ELR (cell line): ENCODE results near the gene FBXL14.
"Not testable (repeated sequence)": the region's sequence is repeated elsewhere in the genome, so short reads cannot be mapped to it uniquely, and the experiment has no call there.

Experiments
- DNase-seq: peaks from one replicate; pipeline ENCODE4 v3.0.0-alpha.2; 2015; ENCODE audit warnings: low read depth

FBXL14 gene

DNA sequence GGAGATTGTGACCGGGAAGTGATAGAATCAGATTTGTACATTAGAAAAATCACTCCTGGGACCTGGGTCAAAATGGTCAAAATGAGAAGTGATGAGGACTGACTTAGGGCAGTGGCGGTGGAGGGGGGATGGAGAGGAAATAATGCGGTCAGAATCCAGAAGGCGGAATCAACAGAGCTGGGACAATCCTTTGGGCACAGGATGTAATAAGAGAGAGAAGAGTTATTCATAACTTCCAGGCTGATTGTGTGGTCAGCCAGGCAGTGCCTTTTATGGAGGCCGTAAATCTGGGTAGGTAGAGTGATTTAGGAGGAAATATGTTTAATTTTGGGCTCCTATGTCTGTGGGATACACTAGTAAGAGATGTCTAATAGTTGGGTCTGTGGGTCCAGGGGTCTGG is 21.6 kb downstream of the FBXL14 start:
- no peak for DNase-seq

DNA sequence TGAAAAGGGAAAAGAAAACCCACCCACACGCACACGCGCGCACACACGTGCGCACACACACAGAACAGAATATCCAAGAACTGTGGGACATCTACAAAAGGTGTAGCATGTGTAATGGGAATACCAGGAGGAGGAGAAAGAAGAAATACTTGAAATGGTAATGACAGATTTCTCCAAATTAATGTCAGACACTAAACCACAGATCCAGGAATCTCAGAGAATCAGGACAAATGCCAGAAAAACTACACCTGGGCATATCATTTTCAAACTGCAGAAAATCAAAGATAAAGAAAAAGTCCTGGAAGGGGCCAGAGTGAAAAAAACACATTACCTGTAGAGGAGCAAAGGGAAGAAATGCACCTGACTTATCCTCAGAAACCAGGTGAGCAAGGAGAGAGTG is 26.5 kb downstream of the FBXL14 start:
- no peak for DNase-seq

DNA sequence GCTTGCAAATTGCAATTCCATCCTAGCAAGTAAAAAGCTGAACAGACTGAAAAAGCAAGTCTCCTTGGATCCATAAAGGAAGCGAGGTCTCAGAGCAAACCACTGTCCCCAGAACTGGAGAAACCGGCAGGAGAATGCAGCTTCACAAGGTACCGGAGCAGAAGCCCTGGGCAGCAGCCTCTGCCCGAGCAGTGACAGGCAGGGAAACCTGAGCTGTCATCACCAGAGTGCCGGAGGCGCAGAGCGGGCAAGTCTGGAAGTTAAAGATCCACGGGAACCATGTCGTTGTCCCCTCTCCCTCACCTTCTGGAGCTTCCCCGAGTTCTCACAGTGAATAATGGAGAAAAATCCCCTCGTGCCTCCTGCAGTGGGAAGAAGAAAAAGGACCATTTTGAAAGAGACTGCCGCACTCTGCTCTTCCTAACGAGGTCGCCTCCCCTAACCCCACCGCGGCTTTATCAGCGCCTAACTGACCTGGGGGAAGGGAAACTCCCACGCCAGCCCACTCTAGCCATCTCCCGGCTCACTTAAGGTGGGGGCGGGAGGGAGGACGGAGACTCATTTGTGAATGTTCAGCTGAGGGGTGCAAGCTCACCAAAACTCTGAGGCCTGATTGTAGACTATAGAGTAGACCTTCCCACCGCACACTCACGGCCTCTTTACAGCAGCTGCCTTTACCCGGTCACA is 27.8 kb downstream of the FBXL14 start:
- DNase-seq: no peak

DNA sequence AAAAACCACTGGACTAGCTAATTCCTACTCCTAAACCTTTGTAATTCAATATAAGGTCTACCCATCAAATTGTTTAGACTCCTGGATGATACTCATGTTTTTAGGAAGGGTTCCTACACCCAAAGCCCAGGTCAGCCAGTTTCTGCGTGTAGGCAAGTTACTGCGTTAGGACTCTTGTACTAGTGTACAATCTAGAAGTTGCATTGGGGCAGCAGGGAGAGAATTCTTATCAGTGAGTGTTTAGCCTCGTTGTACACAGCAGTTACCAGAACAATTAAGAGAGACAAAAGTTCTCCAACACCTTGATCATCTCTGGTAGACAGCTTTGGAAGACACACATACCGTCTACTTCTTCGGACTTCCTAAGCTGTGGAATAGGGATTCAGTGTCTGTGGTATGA is 29.2 kb downstream of the FBXL14 start:
- no peak for DNase-seq

DNA sequence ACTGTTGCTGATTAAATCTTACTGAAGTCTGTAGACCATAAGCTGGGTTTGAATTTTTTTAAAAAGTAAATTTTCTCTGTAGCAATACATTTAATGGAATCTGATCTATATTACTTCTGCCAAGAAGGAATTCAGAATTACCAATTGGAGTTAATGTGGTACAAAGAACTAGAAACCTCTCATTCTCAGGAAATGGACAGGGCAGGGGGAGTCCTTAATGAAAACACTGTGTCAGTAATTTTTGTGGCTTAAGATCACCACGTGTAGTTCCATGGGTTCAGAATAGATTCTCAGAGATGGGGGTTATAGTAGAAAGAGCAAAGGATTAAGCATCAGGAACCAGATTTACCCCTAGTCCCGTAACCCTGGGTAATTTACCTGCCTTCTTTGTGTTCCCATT is 30.3 kb downstream of the FBXL14 start:
- DNase-seq: no peak

DNA sequence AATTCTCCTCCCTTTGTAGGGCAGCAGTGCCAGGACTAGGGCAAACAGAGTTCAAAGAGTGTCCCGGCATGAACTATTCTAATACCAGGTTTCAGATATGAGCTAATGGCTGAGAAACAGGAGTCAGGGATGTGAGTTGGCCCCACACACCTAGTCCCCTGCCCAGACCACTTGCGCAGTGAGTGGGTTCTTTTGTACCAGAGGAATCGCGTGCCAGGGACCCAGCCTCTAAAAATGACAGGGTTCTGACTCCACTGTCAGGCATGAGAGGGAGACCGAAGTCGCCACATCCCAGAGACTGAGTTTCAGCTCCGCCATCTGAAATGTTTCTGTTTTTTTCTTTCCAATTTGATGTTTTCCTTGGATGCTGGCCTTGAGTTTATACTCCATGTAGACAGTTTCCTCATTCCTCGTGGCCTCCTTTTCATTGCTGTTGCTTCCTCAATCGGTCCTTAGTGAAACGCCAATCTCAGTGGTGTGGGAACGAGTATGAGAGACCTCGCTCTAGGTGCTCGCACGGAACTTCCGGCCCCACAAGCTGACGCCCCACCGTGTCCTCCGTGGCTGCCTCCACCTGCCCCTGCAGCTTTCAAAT is 31.5 kb downstream of the FBXL14 start:
- no peak for DNase-seq

DNA sequence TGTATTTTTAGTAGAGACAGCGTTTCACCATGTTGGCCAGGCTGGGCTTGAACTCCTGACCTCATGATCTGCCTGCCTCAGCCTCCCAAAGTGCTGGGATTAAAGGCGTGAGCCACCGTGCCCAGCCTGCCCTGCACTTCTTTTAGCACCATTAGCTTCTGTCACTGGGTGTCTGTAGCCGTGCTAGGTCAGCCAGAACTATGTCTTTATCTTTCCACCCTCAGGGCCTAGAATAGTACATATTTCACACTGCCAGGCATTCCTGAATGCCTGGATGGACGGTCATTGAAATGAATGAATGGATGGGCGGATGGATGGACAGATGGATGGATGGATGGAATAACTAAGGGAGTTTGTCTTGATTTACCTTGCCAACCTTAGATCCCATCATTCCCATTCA is 33.7 kb downstream of the FBXL14 start:
- DNase-seq: no peak

DNA sequence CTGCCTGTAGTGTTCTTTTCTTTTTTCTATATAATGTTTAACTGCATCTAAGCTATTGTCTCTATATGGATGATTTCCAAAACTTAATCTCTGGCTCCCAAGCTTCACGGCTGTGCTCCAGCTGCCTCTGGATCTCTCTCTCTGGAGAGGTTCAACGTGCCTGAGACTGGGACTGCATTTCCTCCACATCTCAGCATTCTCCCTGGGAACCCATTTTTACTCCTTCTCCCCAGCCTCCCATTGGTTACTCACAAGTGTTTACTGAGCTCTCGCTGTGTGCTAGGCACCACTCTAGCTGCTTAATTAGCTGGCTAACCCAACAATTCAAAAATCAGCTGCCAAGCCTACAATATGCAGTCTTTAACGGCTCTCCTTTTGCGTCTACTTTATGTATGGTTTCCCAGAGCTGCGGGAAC is 34.7 kb downstream of the FBXL14 start:
- DNase-seq: no peak

DNA sequence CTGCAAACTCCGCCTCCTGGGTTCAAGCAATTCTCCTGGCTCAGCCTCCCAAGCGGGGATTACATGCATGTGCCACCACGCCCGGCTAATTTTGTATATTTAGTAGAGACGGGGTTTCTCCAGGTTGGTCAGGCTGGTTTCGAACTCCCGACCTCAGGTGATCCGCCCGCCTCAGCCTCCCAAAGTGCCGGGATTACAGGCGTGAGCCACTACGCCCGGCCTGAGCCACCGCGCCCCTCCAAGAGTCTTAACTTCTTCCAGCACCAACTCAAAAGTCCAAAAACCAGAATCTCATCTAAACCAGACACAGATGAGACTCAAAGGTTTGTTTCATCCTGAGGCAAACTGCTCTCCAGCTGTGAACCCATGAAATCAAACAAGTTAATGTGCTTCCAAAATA is 36.3 kb downstream of the FBXL14 start:
- DNase-seq: not testable (repeated sequence)

DNA sequence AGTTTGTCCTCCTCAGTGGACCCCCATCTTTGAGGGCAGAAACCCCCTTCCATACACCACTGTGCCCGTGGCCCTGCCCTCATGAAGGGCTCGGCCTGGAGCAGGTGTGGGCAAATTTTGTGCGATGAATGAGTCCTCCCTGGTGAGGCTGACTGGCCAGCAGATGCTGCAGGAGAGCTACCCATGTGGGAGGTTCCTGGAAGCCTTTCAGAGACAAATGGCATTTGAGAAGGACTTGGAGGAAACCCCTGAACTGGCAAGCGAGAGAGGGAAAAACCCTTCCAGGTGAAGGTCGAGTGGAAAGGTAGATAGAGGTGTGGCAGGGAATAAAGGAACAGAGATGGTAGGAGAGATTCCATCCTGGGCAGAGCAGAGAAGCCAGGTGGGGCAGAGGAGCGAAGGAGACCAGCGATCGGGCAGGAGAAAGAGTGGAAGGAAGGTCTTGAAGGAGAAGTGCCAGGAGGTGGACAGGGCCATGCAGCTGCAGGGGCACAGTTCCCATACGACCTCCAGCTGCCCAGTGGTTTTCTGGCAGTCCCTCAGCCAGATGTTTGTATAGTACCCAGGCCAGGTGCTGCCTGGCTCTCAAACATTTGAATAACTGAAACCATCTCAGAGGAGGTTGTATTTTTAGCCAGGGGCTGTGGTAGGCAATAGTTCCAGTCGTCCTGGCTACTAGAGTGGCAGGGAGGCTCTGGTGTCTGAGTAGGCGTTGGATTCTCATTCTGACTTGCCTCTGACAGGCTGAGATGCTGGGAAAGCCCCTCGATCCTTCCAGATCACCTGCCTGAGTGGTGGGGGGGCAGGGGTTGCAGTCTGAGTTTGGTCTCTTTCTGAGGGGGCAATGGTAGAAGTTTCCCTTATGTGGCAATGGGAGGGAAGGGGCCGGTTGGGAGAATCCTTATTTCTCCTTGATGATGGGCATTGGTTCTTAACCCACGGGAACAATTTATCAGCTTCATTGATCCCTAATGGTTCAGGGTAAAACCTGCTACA is 40.1 kb downstream of the FBXL14 start:
- no peak for DNase-seq

DNA sequence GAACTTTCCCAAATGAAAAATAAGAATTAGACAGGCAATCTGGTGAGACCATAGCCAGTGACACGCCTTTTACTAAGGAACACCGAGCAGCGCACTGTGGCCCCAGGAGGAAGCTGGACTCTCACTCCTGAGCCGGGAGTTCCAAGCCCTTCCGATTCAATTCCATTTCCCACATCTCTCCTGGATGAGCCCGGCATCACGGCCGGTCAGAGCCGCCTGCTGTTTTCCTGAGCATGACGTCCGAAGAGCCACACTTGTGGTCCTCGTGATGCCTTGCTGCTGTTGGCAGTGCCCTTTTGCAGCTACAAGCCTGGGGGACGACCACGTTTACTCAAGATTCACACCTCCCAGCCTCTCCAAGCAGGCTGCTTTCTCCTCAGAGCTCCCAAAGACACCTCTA is 40.8 kb downstream of the FBXL14 start:
- DNase-seq: no peak

DNA sequence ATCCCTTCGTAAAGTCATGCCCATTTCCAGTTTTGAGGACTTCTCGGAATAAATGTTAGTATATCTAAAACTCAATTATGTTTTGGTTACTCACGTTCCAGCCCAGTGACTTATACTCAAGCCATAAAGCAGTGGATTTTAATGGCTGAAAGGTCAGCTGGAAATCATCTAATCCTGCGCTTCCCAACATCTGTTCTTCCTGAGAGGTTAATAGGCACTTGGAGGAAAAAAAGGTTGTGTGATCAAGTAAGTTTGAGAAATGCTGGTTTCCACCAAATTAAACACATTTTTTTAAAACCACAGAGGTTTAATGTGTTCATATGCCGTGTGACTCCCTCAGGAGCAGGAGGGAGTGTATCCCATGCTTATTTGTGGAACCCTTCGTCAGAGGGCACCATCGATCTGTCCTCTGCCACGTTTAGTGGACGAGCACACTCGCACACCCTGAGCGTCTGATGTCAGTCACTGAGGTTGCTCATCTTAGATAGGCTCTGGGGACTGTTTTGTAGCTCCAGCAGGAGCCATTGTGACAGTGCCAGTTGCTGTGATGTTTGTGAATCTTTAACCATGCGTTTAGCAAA is 41.4 kb downstream of the FBXL14 start:
- DNase-seq: no peak

DNA sequence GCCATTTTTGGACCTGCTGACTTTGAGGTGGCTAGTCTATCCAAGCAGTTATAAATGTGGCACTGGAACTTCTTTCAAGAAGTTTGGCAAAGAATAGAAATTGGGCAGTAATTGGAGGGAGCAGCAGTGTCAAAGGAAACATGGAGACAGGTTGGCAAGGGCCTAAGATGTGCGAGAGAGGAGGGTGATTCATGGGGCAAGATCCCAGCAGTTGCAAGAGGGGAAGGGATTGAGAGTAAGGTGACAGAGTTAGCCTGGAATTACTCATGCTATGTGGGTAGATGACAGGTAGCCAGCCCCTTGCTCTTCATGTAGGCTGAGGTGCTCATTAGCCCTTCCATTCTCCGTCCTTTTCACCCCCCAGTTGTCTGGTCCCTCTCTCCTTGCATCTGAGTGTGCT is 42.2 kb downstream of the FBXL14 start:
- peak; percentile 54 for DNase-seq

DNA sequence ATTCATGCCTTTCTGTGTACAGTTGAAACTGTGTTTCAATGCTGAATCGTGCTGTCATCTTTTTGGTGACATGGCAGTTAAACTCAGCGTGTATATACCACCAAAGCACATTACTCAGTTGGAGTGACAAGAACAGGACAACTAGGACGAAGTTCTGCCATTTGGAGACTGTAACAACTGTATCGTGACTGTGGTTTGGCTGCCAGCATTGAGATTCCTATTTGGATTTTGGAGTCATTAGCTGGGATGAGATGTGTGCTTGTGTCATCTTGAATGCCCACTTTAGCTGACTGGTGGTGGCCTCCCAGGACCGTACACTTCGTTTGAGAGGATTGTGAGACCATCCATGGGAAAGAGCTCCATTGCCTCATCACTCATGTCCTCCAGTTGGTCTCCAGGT is 42.9 kb downstream of the FBXL14 start:
- DNase-seq: no peak

DNA sequence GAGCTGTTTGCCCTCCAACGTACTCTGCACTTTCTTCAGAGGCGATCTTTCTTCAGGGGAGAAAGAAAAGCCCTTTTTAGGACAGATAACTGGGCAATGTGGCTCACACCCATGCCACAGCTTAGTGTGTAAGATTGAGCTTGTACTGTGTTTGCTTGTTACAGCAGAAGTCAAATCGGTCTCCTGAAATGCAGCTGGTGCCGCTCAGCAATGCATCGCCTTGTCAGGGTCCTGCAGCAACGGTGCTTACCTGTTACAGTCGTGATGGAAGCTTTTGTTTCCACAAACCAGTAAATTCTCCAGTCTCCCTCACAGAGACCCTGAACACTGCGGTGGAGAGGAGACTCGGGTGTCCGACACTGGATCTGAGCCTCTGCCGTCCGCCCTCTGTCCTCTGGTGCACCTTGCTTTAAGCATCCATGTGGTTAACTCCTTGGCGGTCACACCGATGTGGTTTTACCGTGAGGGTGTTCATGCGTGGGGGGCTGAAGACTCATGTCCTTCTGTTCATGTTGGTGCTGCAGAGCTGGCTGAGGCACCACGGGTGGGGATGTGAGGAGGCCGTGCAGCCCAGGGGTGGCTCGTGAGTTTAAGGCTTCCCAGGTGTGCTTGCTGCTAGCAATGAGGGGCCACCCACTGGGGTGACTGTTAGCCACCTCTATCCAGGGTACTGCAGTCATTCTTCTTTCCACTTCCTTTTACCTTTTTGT is 47.3 kb downstream of the FBXL14 start:
- DNase-seq: no peak

DNA sequence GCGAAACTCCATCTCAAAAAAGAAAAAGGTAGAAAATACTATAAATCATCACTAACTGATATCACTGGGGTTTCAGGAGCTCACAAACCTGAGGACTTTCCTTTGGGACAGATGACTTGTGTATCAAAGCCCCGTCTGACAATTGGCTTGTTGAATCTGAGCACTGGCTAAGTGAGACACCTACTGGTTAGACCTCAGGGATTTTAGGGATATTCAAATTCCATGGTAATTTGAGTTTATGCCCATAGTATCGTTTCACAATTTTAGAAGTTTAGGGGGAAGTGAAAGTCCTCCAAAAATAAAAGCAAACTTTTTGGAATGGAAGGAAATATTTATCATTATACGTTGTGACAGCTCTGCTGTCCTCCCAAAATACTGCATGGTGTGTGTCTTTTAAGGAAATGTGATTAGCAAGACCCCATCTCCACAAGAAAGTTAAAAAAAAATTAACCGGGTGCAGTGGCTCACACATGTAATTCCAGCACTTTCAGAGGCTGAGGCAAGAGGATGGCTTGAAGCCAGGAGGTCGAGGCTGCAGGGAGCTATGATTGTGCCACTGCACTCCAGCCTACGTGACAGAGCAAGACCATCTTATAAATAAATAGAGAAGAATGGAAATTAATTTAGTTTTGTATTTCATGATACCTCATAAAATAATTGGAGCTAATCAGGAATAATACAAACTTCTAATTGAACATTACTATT is 49.2 kb downstream of the FBXL14 start:
- DNase-seq: peak; percentile 43

DNA sequence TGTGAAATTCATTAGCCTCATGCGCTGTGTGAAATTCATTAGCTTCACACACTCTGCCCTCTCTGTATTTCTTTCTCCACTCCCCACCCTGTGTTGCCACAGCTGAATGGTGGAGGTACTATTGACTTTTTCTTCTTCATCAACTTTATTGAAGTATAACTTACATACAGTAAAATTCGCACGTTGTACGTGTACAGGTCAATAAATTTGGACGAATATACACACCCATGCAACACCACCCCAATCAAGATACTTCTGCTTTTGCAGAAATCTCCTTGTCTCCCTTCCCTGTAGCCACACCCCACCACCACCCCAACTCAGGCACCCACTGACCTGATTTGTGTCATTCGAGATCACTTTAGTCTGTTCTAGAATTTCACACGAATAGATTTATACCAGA is 51.8 kb downstream of the FBXL14 start:
- DNase-seq: no peak

DNA sequence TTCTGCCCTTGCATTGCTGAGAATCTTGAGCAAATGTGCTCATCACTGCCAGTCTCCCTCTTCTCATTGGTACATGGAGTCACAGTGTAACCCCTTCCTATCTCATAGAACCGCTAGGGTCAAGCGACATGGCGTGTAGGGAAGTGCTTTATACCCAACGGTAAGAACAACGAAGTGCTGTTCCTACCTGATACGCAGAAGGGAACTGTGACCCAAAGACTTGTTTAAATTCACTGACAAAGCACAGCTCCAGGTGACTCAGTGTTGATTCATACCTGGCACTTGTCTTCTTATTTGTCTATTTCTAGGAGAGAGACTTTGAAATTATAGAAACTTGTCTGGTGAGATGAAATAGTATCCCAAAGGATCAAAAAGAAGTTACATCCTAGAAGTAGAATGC is 53.7 kb downstream of the FBXL14 start:
- DNase-seq: peak; percentile 76

DNA sequence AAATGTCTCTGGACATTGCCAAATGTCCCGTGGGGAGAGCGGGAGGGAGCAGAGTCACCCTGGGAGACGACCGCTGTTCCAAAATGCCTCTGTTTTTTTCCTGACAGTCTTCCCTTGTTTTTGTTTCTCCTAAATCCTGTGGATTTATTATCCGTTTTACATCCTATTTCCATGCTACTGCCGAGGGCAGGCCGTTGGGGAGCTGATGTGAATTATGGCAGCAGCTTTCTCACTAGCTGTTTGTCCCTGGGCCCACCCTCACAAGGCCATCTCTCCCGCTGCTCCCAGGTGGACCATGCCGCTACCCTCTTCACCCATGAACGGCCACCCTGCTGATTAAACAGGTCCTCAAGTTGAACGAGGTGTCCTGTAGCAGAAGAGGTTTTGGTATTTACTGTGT is 55.2 kb downstream of the FBXL14 start:
- DNase-seq: no peak

DNA sequence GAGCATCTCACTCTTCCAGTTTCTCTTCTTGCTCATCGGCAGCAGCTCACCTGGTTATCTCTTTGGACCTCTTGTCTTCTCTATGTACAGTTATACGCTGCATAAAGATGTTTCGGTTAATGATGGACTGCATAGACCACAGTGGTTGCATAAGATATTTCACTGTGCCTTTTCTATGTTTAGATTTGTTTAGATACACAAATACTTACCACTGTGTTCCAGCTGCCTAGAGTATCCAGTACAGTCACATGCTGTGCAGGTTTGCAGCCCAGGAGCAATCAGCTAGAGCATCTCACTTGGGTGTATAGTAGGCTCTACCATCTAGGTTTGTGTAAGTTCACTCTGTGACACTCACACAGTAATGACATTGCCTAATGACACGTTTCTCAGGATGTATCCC is 57.6 kb downstream of the FBXL14 start:
- DNase-seq: no peak

DNA sequence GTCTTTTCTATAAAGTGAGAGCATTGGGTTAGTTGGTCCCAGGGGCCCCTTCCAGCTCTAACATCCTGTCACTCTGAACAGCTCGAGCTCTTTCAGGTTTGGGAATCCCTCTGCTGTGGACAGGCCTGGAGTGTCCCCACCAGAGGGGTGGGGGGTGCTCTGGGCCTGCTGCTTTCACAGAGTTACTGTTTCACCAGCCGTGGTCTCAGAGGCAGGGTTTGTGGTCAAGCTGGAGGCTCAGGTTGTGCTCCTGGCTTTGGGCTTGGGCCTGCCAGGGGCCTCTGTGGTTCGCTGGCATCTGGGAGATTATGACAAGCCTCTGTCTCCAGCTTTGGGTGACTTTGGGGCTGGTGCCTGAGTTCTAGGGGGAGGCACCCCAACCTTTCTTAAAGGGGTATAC is 59.6 kb downstream of the FBXL14 start:
- no peak for DNase-seq
